ENCODE results near the gene TSPAN18.

GRCh38 chr11:44760477-44760872, 33.7 kb downstream of the TSPAN18 start:
- TF ChIP-seq, protein P1, sequence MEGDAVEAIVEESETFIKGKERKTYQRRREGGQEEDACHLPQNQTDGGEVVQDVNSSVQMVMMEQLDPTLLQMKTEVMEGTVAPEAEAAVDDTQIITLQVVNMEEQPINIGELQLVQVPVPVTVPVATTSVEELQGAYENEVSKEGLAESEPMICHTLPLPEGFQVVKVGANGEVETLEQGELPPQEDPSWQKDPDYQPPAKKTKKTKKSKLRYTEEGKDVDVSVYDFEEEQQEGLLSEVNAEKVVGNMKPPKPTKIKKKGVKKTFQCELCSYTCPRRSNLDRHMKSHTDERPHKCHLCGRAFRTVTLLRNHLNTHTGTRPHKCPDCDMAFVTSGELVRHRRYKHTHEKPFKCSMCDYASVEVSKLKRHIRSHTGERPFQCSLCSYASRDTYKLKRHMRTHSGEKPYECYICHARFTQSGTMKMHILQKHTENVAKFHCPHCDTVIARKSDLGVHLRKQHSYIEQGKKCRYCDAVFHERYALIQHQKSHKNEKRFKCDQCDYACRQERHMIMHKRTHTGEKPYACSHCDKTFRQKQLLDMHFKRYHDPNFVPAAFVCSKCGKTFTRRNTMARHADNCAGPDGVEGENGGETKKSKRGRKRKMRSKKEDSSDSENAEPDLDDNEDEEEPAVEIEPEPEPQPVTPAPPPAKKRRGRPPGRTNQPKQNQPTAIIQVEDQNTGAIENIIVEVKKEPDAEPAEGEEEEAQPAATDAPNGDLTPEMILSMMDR (IDR thresholded peaks at IDR 0.05; ENCODE audit: control extremely low read depth in 1 of 3, insufficient read depth in 1 of 3, low read depth in 1 of 3, low read length in 3 of 3), result no peak
- TF ChIP-seq RFX5 (IDR thresholded peaks at IDR 0.05; ENCODE audit: borderline replicate concordance, low read depth, low read length) (no peak), SIX5 (IDR thresholded peaks at IDR 0.05; ENCODE audit: low read depth, low read length) (no peak), CEBPB (IDR thresholded peaks at IDR 0.05; ENCODE audit: low read depth, low read length) (no peak), GABPA (IDR thresholded peaks at IDR 0.05; ENCODE audit: borderline replicate concordance, insufficient read depth, low read length) (no peak), POLR2A (IDR thresholded peaks at IDR 0.05; ENCODE audit: control extremely low read depth in 1 of 2, low read depth in 2 of 2, low read length in 2 of 2) (no peak), POLR2AphosphoS5 (IDR thresholded peaks at IDR 0.05; ENCODE audit: low read depth, low read length) (no peak), CHD7 (IDR thresholded peaks at IDR 0.05; ENCODE audit: insufficient replicate concordance, low read length) (no peak), SP1 (IDR thresholded peaks at IDR 0.05; ENCODE audit: low read depth, low read length) (no peak), RBBP5 (IDR thresholded peaks at IDR 0.05; ENCODE audit: borderline replicate concordance, low read depth, low read length) (no peak), JUND (IDR thresholded peaks at IDR 0.05; ENCODE audit: low read length) (no peak), ZNF274 (IDR thresholded peaks at IDR 0.05; ENCODE audit: borderline replicate concordance, extremely low read depth, low read length) (no peak)
- TF ChIP-seq, protein P2, sequence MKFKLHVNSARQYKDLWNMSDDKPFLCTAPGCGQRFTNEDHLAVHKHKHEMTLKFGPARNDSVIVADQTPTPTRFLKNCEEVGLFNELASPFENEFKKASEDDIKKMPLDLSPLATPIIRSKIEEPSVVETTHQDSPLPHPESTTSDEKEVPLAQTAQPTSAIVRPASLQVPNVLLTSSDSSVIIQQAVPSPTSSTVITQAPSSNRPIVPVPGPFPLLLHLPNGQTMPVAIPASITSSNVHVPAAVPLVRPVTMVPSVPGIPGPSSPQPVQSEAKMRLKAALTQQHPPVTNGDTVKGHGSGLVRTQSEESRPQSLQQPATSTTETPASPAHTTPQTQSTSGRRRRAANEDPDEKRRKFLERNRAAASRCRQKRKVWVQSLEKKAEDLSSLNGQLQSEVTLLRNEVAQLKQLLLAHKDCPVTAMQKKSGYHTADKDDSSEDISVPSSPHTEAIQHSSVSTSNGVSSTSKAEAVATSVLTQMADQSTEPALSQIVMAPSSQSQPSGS (IDR thresholded peaks at IDR 0.05; ENCODE audit: low read length), result no peak
